SJSA1 (cell line): ENCODE data around the gene IGF2. TPM values are rescaled to one million over a fixed set of nuclear protein-coding genes. Genes with fewer than 3 reads are reported as not detected.
A peak's percentile ranks its signal among the peaks of the same experiment; 100 is the strongest.

Experiments used
- DNase-seq, 2 experiments: peaks; one replicate each; pipeline ENCODE4 v3.0.0-alpha.2; 2015 to 2020; ENCODE audit warnings: low spot score in 2 of 2, low read depth in 1 of 2
- H3K27ac ChIP-seq: fragments of 250-450 bp; sonication (Bioruptor Pico); 2 replicates; pipeline ENCODE4 v1.5.1; 2020; ENCODE audit warnings: mild to moderate bottlenecking, moderate library complexity
- H3K27me3 ChIP-seq: fragments of 250-450 bp; sonication (Bioruptor Pico); replicated peaks from 2 replicates; pipeline ENCODE4 v1.5.1; 2020; ENCODE audit warnings: mild to moderate bottlenecking, moderate library complexity
- H3K36me3 ChIP-seq: fragments of 250-450 bp; sonication (Bioruptor Pico); 2 replicates; pipeline ENCODE4 v1.5.1; 2020; ENCODE audit warnings: mild to moderate bottlenecking
- H3K4me1 ChIP-seq: fragments of 250-450 bp; sonication (Bioruptor Pico); replicated peaks from 2 replicates; pipeline ENCODE4 v1.6.1; 2021; ENCODE audit warnings: mild to moderate bottlenecking
- H3K4me3 ChIP-seq: fragments of 250-450 bp; sonication (Bioruptor Pico); 2 replicates; pipeline ENCODE4 v1.5.1; 2020; ENCODE audit warnings: mild to moderate bottlenecking
- H3K9me3 ChIP-seq: fragments of 250-450 bp; sonication (Bioruptor Pico); replicated peaks from 2 replicates; pipeline ENCODE4 v1.5.1; 2020; ENCODE audit warnings: mild to moderate bottlenecking
- total RNA-seq: library from RNA; depleted of rRNA; stranded (reverse); fragments of >200 nt; shearing (Covaris generic); gene quantifications from 2 replicates; pipeline ENCODE4 v1.2.3, GENCODE V29; 2014

The IGF2 gene
- total RNA-seq, 1 experiment from 2014 or later: 31.5 TPM

DNA sequence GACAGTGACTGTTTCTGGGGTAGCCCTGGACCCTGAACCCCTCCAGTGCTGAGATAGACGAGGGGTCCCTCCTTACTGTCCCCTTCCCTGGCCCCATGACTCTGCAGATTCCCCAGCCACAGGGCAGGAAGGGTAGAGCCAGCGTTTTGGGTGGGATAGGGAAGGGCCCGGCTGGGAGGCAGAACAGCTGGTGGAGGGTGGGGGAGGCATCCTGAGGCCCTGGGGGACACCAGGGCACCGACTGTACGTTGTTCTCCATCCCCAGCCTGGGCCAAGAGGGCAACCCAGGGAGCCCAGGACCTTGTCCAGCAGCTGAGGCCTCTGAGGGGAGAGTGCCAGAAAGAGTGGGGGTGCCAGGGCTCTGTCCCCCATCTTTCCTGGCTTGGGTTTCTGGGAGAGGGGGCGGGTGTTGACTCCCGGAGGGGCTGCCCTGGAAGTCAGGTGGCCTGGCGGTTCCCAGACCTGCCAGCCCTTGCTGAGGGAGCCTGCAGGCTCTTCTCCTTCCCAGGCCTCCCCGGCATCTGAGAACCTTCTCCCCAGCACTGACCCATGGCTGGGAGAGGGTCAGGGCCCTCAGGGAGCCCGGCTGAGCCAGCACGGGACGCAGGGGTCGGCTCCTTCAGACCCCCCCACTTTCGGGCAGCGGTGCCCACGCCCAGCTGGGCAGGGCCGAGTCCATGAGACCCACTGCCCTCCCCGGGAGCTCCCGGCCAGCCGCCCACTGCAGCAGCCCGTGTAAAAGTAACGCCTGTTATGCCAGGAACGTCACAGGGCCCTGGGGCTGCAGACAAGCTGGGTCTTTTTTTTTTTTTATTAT is 30.3 kb downstream of the IGF2 start:
- Histone ChIP-seq H3K4me1 (no peaks in the 10 kb centered on the region), H3K27me3 (no peaks in the 10 kb centered on the region), H3K9me3 (peaks cover 3% of the 10 kb centered on the region; the same call in 1 of the 2 replicates), H3K4me3 (no peak overlapping the region), H3K27ac (no peak overlapping the region), H3K36me3 (no peaks in the 10 kb centered on the region)
- DNase-seq: no peak

- Histone ChIP-seq H3K27me3 (no peaks in the 10 kb centered on the region), H3K4me3 (no peak overlapping the region), H3K36me3 (no peaks in the 10 kb centered on the region), H3K4me1 (no peaks in the 10 kb centered on the region), H3K9me3 (peaks cover 3% of the 10 kb centered on the region; the same call in 1 of the 2 replicates), H3K27ac (no peak overlapping the region)
- no peak for DNase-seq
Observed at GRCh38 chr11:2107941-2108630, 31.1 kb downstream of the IGF2 start.

DNA sequence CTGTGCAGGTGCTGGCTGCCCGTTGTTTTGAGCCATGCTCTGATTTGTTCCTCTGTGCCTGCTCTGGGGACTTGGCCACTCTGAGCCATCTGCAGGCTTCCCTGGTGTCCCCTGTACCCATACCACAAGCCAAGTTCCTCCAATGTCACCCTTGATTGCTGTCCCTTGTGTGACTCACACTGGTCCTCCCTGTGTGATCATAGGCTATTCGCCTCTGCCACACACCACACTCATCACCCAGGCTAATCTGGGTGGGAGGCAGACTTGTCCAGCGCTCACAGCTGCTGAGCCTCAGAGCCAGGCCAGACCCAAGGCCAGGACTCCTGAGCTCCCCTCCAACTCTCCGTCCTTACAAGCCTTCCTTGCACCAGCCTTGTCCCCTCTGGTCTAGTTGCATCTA is 31.7 kb downstream of the IGF2 start:
- H3K27ac ChIP-seq: no peak overlapping the region
- H3K36me3 ChIP-seq: no peaks in the 10 kb centered on the region
- H3K4me3 ChIP-seq: no peak overlapping the region
- peaks cover 2% of the 10 kb centered on the region; the same call in 1 of the 2 replicates for H3K9me3 ChIP-seq
- H3K4me1 ChIP-seq: no peaks in the 10 kb centered on the region
- H3K27me3 ChIP-seq: no peaks in the 10 kb centered on the region
- DNase-seq: no peak

DNA sequence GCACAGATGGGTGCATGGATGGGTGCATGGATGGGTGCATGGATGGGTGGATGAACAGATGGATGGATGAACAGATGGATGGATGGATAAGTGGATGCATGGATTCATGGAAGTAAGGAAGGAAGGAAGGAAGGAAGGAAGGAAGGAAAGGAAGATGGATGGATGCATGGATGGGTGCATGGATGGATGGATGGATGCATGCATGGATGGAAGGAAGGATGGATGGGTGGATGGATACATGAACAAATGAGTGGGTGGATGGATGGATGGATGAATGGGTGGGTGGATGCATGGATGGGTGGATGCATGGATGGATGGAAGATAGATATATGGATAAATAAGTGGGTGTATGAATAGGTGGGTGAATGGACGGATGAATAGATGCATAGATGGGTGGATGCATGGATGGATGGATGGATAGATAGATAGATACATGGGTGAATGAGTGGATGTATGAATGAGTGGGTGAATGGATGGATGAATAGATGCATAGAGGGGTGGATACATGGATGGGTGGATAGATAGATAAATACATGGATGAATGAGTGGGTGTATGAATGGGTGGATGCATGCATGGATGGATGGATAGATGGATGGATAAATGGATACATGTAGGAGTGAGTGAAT is 32.5 kb downstream of the IGF2 start:
- Histone ChIP-seq H3K4me3 (no peak overlapping the region), H3K36me3 (no peaks in the 10 kb centered on the region), H3K9me3 (no peaks in the 10 kb centered on the region; the same call in 1 of the 2 replicates), H3K27ac (no peak overlapping the region), H3K4me1 (no peaks in the 10 kb centered on the region), H3K27me3 (no peaks in the 10 kb centered on the region)
- DNase-seq: no peak

- no peak for DNase-seq
- H3K27ac ChIP-seq: no peak overlapping the region
- no peaks in the 10 kb centered on the region; the same call in 1 of the 2 replicates for H3K9me3 ChIP-seq
- peaks cover 5% of the 10 kb centered on the region for H3K4me1 ChIP-seq
- no peaks in the 10 kb centered on the region for H3K27me3 ChIP-seq
- no peaks in the 10 kb centered on the region for H3K36me3 ChIP-seq
- H3K4me3 ChIP-seq: no peak overlapping the region
Observed at GRCh38 chr11:2105511-2105910, 33.7 kb downstream of the IGF2 start.

GRCh38 chr11:2104524-2105440 is 34.4 kb downstream of the IGF2 start:
- H3K27ac ChIP-seq: no peak overlapping the region
- DNase-seq: no peak
- H3K4me3 ChIP-seq: no peak overlapping the region
- no peaks in the 10 kb centered on the region; the same call in 1 of the 2 replicates for H3K9me3 ChIP-seq
- H3K36me3 ChIP-seq: no peaks in the 10 kb centered on the region
- peaks cover 12% of the 10 kb centered on the region for H3K4me1 ChIP-seq
- H3K27me3 ChIP-seq: no peaks in the 10 kb centered on the region

DNA sequence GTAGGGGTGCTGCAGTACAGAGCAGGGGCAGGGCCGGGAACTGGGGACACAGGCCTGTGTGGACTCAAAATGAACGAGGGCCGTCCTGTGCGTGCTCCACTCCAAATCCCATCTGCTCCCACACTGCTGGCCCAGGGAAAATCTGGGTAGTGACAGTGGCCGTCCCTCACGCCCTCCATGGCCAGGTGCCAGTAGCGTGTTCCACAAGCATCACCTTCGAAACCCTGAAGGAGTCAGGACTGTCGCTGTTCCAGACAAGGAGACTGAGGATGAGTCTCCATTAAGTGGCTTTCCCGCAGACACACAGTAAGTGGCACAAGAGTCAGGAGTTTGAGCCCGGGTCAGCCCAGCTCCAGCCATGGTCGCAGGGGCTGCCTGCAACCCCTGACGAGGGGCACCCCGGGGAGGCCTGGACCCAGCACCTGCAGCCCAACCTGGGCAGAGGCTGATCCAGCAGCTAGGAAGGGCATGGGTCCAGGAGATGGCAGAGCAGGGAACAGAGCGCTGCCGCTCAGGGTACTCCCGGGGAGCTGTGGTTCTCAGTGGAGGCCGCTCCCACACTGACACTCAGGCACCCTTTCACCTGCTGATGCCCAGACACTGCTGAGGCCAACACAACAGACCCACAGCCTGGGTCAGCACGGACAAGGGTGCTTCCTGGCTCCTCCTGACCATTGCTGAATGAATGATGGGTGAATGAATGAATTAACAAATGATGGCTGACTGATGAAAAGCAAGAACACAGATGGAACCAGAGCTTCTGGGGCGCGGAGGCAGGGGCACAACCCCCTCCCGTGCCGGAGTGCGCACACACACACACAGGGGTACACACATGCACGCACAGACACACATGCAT is 35.3 kb downstream of the IGF2 start:
- H3K27ac ChIP-seq: no peak overlapping the region
- no peak for DNase-seq
- no peaks in the 10 kb centered on the region for H3K36me3 ChIP-seq
- peaks cover 21% of the 10 kb centered on the region for H3K4me1 ChIP-seq
- H3K4me3 ChIP-seq: no peak overlapping the region
- no peaks in the 10 kb centered on the region; the same call in 1 of the 2 replicates for H3K9me3 ChIP-seq
- H3K27me3 ChIP-seq: no peaks in the 10 kb centered on the region

- peaks cover 31% of the 10 kb centered on the region for H3K4me1 ChIP-seq
- no peak overlapping the region for H3K27ac ChIP-seq
- no peaks in the 10 kb centered on the region for H3K27me3 ChIP-seq
- H3K36me3 ChIP-seq: no peaks in the 10 kb centered on the region
- no peak overlapping the region for H3K4me3 ChIP-seq
- no peaks in the 10 kb centered on the region; the same call in 1 of the 2 replicates for H3K9me3 ChIP-seq
- DNase-seq: no peak
Observed at GRCh38 chr11:2102883-2103213, 36.3 kb downstream of the IGF2 start.

GRCh38 chr11:2102132-2102882 is 36.9 kb downstream of the IGF2 start:
- H3K27ac ChIP-seq: no peak overlapping the region
- H3K4me1 ChIP-seq: peaks cover 37% of the 10 kb centered on the region
- no peak overlapping the region for H3K4me3 ChIP-seq
- H3K27me3 ChIP-seq: no peaks in the 10 kb centered on the region
- H3K9me3 ChIP-seq: no peaks in the 10 kb centered on the region; the same call in 1 of the 2 replicates
- no peaks in the 10 kb centered on the region for H3K36me3 ChIP-seq
- no peak for DNase-seq

DNA sequence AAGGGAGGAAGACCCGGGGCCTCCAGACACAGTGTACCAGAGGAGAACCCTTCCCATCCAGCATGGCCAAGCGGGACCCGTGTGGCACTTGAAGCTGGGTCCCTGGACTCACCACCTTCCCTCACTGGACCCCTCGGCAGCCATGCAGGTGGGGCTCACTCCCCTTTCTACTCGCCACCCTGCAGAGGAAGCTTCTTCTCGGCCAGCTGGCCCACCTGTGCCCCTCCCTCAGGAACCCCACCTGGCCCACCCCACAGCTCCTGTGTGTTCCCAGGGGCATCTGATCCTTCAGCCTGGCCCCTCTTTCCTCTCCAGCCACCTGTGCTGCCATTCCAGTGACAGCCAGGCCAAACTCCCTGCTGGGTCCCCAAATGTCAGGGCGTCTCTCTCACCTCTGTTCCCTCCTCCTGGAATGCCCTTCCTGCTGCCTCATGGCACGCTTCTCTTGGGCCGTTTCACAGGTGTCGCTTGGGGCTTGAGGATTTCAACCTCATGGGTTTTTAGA is 38.0 kb downstream of the IGF2 start:
- Histone ChIP-seq H3K36me3 (no peaks in the 10 kb centered on the region), H3K4me3 (no peak overlapping the region), H3K27me3 (no peaks in the 10 kb centered on the region), H3K4me1 (peaks cover 47% of the 10 kb centered on the region), H3K27ac (no peak overlapping the region), H3K9me3 (no peaks in the 10 kb centered on the region)
- no peak for DNase-seq

DNA sequence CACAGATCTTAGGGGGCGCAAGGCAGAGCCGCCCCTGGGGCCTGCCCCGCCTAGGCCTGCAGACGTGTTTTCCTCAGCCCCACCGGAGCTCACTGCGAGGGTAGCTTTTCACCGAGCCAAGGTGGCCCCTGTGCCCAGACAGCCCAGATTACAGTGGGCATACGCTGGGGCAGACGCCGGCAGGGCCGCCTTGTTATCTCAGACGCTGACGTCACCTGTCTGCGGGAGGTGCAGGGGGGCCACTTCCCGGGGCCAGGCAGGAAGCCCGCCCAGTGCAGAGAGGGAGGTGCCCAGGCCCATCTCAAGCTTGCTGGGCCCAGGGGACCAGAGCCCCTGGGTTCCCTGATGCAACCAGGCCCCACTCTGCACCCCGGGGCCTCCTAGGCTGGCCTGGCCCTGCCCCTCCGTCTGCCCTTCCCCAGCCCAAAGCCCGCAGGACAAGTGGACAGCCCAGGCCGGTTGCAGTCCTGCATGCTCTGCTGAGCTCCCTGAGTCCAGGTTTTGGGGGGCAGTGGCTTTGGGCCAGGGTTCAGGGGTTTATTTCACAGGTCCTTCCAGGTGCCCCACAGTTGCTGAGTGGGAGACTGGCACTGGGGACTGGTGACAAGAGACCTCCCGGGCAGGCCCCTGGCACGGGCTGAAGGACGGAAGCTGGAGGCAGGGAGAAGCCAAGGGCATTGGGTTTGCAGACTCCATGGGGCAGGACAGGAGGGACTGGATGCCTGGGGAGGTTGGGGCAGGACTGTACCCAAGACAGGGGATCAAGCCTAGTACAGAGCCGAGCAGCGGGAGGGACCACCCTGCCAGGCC is 38.6 kb downstream of the IGF2 start:
- peak; percentile 64 to 80 for DNase-seq
- H3K27ac ChIP-seq: peak overlapping the region; percentile 43; the same call in 1 of the 2 replicates
- peaks cover 54% of the 10 kb centered on the region for H3K4me1 ChIP-seq
- H3K36me3 ChIP-seq: no peaks in the 10 kb centered on the region; the same call in 1 of the 2 replicates
- no peak overlapping the region for H3K4me3 ChIP-seq
- no peaks in the 10 kb centered on the region for H3K27me3 ChIP-seq
- H3K9me3 ChIP-seq: no peaks in the 10 kb centered on the region
